ENCODE data around the gene JAKMIP2.

Gene JAKMIP2

DNA sequence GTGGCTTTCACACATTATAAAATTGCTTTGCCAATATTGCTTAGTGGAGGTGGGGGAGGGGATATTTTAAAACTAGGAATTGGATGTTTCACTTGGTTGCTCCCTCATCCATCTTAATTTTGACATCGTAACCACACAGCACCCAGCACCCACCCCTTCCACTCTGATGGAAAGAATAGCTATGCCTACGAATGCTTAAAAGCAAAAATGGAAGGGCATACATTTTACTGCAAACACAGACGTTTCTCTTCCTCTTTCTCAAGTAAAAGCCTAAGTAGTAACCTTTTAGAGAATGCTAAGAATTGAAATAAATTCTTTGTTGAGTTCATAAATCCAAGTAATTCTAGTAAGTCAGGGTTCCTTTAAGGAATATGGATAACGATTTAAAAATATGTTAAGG lies 69.9 kb downstream of the JAKMIP2 start:
- Histone ChIP-seq H3K27ac (replicated peaks) (no peak overlapping the region), H3K27me3 (ENCODE audit: insufficient read depth, poor library complexity, severe bottlenecking) (no peaks in the 10 kb centered on the region), H3K4me3 (replicated peaks; ENCODE audit: insufficient read depth, low read length) (no peak overlapping the region)
- DNase-seq (ENCODE audit: low read depth in 1 of 2, low spot score in 1 of 2) = no peak
- TF ChIP-seq GABPA (IDR thresholded peaks at IDR 0.05; ENCODE audit: low read depth) (no peak), POLR2AphosphoS5 (IDR thresholded peaks at IDR 0.05; ENCODE audit: low read depth) (no peak), SPI1 (IDR thresholded peaks at IDR 0.05; ENCODE audit: borderline replicate concordance, low read depth) (no peak), REST (IDR thresholded peaks at IDR 0.05; ENCODE audit: insufficient replicate concordance, low read depth) (no peak), CTCF (IDR thresholded peaks at IDR 0.05; ENCODE audit: insufficient read depth, low read length) (no peak)

DNA sequence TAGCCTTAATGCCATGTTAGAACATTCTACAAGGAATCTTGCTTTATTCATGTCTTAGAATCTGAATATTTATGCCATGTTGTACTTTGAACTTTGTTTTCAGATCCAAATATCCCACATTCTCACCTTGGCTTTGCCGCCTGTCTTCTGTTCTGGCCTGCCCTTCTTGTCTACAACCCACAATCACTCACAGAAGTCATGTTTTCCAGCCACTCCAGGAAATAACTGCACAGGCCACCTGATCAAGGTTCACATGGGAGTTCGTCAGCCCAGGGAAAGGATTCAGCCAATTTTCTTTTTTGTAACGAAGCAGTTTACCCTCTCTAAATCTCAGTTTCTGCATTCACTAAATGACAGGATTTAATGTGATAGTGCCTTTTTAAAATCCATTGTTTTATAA lies 70.5 kb downstream of the JAKMIP2 start:
- TF ChIP-seq GABPA (IDR thresholded peaks at IDR 0.05; ENCODE audit: low read depth) (no peak), SPI1 (IDR thresholded peaks at IDR 0.05; ENCODE audit: borderline replicate concordance, low read depth) (no peak), POLR2AphosphoS5 (IDR thresholded peaks at IDR 0.05; ENCODE audit: low read depth) (no peak), REST (IDR thresholded peaks at IDR 0.05; ENCODE audit: insufficient replicate concordance, low read depth) (no peak), CTCF (IDR thresholded peaks at IDR 0.05; ENCODE audit: insufficient read depth, low read length) (no peak)
- no peak for DNase-seq (ENCODE audit: low read depth in 1 of 2, low spot score in 1 of 2)
- Histone ChIP-seq H3K27ac (replicated peaks) (no peak overlapping the region), H3K27me3 (ENCODE audit: insufficient read depth, poor library complexity, severe bottlenecking) (no peaks in the 10 kb centered on the region), H3K4me3 (replicated peaks; ENCODE audit: insufficient read depth, low read length) (no peak overlapping the region)

DNA sequence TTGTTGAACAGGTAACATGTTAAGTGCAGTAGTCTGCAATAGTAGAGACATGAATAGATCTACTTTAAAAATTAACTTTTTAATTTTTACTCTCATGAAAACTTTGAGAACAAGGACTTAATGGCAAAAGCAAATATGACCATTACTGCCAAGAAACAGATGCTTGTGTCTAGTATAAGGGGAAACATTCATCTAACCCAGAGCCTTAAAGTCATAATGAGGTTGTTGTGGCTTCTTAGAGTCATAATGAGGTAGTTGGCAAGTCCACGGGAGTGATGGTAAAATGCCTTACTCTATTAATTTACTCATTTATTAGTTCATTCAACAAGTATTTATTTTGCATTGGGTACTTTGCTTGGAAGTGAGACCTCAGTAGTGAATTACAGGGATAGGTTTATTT lies 71.5 kb downstream of the JAKMIP2 start:
- no peak for TF ChIP-seq REST (IDR thresholded peaks at IDR 0.05; ENCODE audit: insufficient replicate concordance, low read depth)
- no peak for TF ChIP-seq SPI1 (IDR thresholded peaks at IDR 0.05; ENCODE audit: borderline replicate concordance, low read depth)
- TF ChIP-seq CTCF (IDR thresholded peaks at IDR 0.05; ENCODE audit: insufficient read depth, low read length) = no peak
- TF ChIP-seq POLR2AphosphoS5 (IDR thresholded peaks at IDR 0.05; ENCODE audit: low read depth) = no peak
- TF ChIP-seq GABPA (IDR thresholded peaks at IDR 0.05; ENCODE audit: low read depth) = no peak
- H3K4me3 ChIP-seq (replicated peaks; ENCODE audit: insufficient read depth, low read length) = no peak overlapping the region
- no peaks in the 10 kb centered on the region for H3K27me3 ChIP-seq (ENCODE audit: insufficient read depth, poor library complexity, severe bottlenecking)
- H3K27ac ChIP-seq (replicated peaks) = no peak overlapping the region
- no peak for DNase-seq (ENCODE audit: low read depth in 1 of 2, low spot score in 1 of 2)

Data from HL-60 (cell line).